GM19455 (cell line): Measurements from ENCODE around the gene MXRA7.

Experiments
- ATAC-seq: cut with Tn5 transposase; IDR thresholded peaks from one replicate; pipeline ENCODE4 v1.9.1; 2021; ENCODE audit not compliant: unreplicated experiment

The MXRA7 gene

GRCh38 chr17:76696763-76697701 is 13.7 kb downstream of the MXRA7 start:
- no peak for ATAC-seq

DNA sequence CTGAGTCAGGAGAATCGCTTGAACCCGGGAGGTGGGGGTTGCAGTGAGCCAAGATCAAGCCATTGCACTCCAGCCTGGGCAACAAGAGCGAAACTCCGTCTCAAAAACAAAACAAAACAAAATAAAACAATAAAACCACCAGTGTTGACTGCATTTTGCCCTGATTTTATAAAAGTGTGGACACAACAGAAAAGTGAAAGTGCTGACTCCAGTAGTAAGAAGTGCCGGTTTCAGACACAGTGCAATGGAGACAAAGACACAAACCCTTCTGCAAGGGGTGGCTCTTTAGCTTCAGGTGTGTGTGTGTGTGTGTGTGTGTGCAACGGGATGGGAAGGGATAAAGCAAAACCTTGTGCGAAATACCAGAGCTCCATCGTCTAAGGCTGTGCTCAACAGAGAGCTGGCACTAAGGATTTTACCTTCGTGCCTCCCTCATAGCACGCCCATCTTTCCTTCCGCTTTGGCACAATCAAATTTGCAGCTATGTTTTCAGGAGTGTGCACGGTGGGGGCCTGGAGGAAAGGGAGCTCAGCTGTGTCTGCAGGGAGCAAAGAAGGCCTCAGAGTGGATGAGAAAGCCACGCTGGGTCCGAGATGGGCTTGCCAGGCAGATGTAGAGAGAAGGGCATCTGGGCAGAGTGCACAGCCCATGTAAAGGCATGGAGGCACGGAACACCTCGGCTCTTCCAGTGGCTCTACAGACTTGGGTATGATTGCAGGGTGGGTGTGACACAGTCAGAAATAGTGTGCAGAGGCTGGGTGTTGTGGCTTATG is 15.5 kb downstream of the MXRA7 start:
- ATAC-seq: no peak

DNA sequence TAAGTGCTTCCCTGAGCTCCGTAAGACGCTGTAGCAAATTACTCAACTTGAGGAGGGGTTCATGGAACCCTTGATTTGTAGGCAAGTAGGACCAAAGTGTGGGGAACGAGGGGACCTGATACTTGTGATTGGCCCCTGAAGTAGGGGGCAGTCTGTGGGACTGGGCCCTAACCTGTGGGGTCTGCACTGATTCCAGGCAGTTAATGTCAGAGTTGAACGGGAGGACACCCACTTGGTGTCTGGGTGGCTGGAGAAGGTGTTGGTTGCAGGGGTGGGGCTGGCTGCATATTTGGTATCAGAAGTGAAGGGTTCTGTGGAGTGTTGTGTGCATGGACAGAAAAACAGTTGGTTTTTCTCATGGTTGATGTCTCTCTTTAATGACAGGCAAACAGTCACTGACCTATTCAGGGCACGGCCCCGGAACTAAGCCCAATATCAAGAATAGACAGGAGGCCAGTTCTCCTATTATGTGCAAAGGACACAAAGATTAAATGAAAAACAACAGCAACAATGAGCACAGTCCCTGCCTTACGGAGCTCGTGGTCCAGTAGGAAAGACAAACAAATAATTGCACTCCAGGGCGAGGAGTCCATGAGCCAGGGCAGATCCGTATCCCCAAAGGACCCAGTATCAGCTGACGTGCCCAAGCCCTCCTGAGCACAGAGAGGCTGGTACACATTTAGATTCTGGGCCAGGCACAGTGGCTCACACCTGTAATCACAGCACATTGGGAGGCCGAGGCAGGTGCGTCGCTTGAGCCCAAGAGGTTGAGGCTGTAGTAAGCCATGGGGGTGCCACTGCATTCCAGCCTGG is 19.2 kb downstream of the MXRA7 start:
- ATAC-seq: no peak

DNA sequence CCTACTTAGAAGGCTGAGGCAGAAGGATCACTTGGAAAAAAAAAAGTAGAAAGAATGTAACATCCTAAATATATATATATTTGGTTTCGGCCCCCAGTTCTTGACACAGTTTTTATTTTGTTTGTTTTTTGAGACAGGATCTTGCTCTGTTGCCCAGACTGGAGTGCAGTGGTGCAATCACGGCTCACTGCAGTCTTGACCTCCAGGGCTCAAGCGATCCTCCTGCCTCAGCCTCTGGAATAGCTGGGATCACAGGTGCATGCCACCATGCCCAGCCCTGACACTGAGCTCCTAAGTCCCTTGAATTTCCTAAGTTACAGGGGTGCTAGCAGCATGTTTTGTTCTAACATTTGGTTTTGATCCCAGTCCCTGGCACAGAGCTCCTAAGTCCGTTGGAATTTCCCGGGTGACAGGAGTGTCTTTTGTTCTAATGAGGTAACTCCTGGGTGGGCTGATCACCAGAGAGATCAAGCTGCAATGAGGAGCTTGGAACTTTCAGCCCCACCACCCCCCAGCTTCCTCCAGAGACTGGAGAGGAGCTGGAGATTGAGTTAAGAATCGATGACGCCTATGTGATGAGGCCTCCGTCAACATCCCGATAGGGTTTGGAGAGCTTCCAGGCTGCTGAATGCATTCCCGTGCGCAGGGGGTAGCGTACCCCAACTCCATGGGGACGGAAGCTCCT is 20.0 kb downstream of the MXRA7 start:
- no peak for ATAC-seq

DNA sequence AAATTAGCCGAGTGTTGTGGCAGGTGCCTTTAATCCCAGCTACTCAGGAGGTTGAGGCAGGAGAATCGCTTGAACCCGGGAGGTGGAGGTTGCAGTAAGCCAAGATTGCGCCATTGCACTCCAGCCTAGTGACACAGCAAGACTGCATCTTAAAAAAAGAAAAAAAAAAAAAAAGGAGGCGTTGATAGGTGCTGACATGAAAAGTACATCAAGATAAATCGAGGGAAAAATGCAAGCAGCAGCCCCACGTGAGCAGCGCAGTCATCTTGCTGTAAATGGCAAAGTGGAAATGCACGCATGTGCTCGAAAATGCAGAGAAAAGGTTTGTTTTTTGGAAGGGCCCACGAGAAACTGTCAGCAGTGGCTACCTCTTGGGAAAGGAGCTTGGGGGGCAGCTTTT is 20.9 kb downstream of the MXRA7 start:
- ATAC-seq: no peak

- no peak for ATAC-seq
These were observed 22.6 kb downstream of the MXRA7 start for GRCh38 chr17:76688165-76688622.

GRCh38 chr17:76687298-76688164 is 23.2 kb downstream of the MXRA7 start:
- ATAC-seq: no peak

DNA sequence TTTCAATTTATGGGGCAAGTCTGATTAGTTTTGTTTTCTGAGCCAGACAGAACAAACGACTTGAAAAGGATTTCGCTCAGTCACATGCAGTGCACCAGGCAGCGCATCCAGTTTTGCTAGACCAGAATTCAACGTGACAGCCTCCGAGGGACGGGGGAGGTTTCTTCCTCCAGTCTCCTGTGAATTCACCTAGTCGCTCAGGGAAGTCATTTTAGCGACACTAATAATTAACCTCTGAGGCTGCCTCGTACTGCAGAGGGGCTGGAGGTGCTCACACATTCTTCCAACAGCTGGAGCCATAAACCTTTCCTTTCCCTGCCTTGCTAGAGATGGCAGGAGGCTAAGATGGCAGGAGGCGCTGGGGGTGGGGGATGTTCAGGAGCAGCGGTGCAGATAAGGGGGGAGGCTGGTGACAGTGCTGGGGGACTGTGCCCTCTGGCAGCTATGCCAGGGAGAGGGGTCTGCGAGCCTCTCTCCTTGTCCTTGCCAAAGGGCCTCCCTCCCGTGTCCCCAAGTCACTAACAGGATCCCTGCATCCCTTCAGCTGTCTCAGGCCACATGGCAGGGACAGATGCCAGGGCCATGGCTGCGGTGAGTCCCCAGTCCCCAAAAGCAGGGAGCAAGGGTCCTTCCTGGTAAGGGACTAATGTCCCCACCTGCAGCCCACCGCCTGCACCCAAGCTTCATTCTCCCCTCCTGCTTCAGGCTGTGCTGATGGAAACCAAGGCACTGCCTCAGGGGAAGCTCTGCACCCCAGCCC is 24.0 kb downstream of the MXRA7 start:
- ATAC-seq: no peak

- no peak for ATAC-seq
These were observed 24.9 kb downstream of the MXRA7 start for GRCh38 chr17:76685846-76686245.

- ATAC-seq: no peak
These were observed 25.4 kb downstream of the MXRA7 start for GRCh38 chr17:76685366-76685765.

DNA sequence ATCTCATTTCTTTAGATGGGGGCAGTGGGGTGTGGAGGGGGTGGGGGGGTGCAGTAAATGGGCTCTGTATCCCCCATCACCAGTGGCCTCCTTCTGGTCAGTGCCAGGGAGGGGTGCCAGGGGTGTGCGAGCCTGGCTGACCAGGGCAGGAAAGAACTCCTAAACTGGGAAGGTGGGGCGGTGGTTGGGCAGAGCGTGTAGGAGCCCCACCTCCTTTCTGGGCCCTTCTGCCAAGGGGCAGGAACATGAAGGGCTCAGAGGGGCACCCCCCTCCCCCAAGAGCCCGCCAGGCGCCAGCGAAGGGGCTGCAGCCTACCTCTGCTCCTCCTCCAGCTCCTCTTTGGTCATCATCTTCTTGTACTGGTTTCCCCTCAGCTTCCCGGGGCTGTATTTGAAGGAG is 26.0 kb downstream of the MXRA7 start:
- ATAC-seq: no peak

GRCh38 chr17:76683921-76684745 is 26.6 kb downstream of the MXRA7 start:
- ATAC-seq: no peak

DNA sequence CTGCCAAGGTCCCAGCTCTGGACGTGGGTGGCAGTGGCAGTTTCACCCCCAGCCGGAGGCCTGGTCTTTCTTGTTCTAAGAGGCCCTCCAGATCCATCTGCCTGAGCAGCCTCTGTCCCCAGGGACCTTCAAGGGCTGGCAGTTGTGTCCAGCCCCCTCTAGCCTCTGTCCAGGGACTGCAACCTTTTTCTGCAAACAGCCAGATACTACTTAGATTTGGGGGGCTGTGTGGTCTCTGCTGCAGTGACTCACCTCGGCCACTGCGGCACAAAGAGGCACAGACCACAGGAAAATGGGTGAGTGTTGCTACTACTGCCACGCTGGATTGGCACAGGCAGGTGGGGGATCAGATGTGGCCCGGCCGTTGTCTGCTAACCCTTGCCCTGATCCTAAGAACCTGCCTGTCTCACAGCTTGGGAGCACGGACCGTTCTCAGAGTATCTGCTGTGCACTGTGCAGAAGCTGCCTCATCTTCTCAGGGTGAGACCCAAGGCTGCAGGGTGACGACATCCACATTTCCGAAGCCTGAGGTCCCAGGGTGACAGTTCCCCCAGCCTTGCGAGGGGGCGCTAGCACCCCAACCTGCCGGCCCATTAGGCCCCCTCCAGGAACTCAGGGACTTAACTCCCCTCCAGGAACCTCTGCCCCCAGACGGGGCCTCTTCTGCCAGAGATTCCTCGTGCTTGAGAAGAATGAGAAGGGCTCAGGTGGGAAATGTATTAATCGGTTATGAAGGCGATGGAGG is 27.6 kb downstream of the MXRA7 start:
- ATAC-seq: no peak

DNA sequence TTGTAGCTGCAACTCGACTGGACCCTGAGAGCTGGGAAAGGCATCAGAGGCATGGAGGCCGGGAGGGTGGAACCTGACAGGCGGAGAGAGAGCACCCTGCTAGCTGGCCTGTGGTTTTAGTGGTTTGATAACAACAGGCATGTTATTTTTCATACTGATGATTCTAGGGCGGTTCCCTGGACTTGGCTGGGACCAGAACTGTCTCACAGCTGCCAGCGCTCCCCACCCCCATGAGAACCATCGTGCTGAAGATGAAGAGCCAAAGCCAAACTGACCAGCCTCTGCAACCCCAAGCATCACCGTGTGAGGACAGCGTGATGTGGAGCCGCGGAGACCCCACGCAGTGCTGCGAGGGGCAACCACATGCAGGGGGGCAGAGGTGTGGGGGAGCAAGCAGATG is 28.5 kb downstream of the MXRA7 start:
- ATAC-seq: no peak

DNA sequence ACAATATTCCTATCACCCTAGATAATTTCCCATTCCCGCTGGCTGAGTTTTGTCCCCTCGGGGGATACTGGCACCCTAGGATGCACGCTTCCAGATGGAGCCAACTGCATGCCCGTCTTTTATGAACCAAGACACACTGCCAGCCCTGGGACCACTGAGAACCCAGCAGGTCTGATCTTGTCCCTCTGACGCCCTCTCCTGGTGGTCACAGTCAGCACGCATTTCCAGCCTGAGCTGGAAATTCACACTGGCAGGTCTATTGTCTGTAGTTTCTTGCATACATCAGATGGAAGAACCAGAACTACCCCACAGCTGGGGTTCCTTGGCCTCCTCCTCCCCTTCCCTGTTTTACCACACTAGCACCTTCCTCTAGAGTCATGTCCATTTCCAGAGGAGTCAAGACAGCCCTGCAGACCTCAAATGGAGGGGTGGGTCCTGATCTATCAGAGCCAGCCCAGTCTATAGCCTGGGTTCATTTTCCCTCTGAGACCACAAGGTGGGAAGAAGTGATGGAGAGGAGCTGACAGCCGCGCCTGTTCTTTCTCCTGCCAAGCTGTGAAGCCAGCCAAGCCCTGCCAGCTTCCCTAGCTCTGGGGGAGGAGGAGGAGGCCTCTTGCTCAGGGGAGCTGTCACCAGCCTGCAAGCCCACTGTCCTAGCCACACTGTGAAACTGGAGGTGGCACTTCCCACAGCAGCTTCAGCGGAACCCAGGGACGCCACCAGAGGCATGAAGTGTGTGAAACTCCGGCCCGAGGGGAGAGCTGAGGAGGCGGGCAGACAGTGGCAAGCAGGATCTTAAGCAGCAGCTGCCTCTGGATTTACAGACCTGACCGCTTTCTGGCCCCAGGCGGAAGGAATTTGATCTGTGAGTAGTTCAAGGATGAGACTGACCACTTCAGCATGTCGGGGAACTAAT is 29.3 kb downstream of the MXRA7 start:
- ATAC-seq: no peak

DNA sequence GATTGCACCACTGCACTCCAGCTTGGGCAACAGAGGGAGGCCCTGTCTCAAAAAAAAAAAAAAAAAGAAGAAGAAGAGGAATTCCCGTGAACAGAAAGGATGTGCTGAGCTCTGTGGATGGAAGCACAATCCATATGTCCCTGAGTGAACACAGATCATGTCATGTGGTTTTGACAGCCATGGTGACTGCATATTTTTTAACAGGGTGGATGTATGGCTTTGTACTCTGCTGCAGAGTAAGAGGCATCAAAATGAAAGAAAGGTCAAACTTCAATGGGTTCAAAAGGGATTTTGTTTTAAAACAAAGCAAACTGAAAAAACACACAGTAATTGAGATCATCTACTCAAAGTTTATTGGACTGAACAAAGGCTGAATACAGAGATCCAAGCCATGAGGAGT is 31.5 kb downstream of the MXRA7 start:
- no peak for ATAC-seq
